ENCODE measurements around the gene SLC25A41. TPM values are rescaled to one million over a fixed set of nuclear protein-coding genes. Genes with fewer than 3 reads are reported as not detected.

SLC25A41 gene
- total and polyA plus RNA-seq, 2 of the 13 experiments (the other 11 are each of a cell fraction or from before 2014, with no cell fraction given) = 0.33 to 0.95 TPM

- TF ChIP-seq ZNF574 (CRISPR knock-in tag; IDR thresholded peaks at IDR 0.05) (peak; percentile 91), ZSCAN5A (CRISPR knock-in tag; IDR thresholded peaks at IDR 0.05; ENCODE audit: borderline replicate concordance) (peak; percentile 57; the same call in 1 of the 2 replicates), ZNF841 (CRISPR knock-in tag; IDR thresholded peaks at IDR 0.05; ENCODE audit: borderline replicate concordance) (no peak), GABPB1 (CRISPR knock-in tag; IDR thresholded peaks at IDR 0.05) (peak; percentile 99), POLR2A (IDR thresholded peaks at IDR 0.05; ENCODE audit: insufficient read depth in 1 of 2, low read depth in 2 of 2, low read length in 2 of 2) (peak; percentile 52 to 70; a peak in 3 of 4 replicates), ZBTB20 (CRISPR knock-in tag; IDR thresholded peaks at IDR 0.05; ENCODE audit: borderline replicate concordance, low read depth) (0 out of 2 replicates have a peak, but pooled peaks have one; percentile 4), SNAPC4 (CRISPR knock-in tag; IDR thresholded peaks at IDR 0.05) (peak; percentile 28; the same call in 1 of the 2 replicates), ZBED4 (CRISPR knock-in tag; IDR thresholded peaks at IDR 0.05; ENCODE audit: borderline replicate concordance) (peak; percentile 37; the same call in 1 of the 2 replicates), ZBTB1 (CRISPR knock-in tag; IDR thresholded peaks at IDR 0.05; ENCODE audit: borderline replicate concordance) (no peak), ZNF468 (CRISPR knock-in tag; IDR thresholded peaks at IDR 0.05) (no peak), BHLHE40 (IDR thresholded peaks at IDR 0.05; ENCODE audit: low read length) (no peak), ARNT (IDR thresholded peaks at IDR 0.05) (no peak)
Measured at GRCh38 chr19:6393074-6393982, 40.2 kb downstream of the SLC25A41 start, which contains the start of gene GTF2F1 (continued).

Measured in HepG2 (cell line).